ENCODE data around the gene ARHGAP45. TPM values are rescaled to one million over a fixed set of nuclear protein-coding genes. Genes with fewer than 3 reads are reported as not detected.

Gene ARHGAP45
- total RNA-seq, 1 donor from 2014 or later, result 4.5 TPM

- Mint-ChIP-seq H3K36me3 (peaks cover 7% of the 10 kb centered on the region), H3K27me3 (no peaks in the 10 kb centered on the region), H3K9me3 (no peaks in the 10 kb centered on the region), H3K4me3 (peak overlapping the region; percentile 95), H3K27ac (peak overlapping the region; percentile 87), H3K4me1 (ENCODE audit: unreplicated experiment) (peaks cover 24% of the 10 kb centered on the region)
- TF ChIP-seq CTCF (conservative IDR thresholded peaks at IDR 0.05), result no peak
- DNase-seq (ENCODE audit: extremely low spot score, unreplicated experiment), result no peak
These were observed 27.9 kb upstream of the ARHGAP45 start for GRCh38 chr19:1038978-1039645.

- peaks cover 7% of the 10 kb centered on the region for H3K36me3 Mint-ChIP-seq
- H3K27ac Mint-ChIP-seq, result peak within 1 kb of the TSS; percentile 87
- H3K9me3 Mint-ChIP-seq, result no peaks in the 10 kb centered on the region
- no peak for TF ChIP-seq CTCF (conservative IDR thresholded peaks at IDR 0.05)
- peaks cover 24% of the 10 kb centered on the region for H3K4me1 Mint-ChIP-seq (ENCODE audit: unreplicated experiment)
- H3K4me3 Mint-ChIP-seq, result peak within 1 kb of the TSS; percentile 95
- no peaks in the 10 kb centered on the region for H3K27me3 Mint-ChIP-seq
- peak; percentile 99 for DNase-seq (ENCODE audit: extremely low spot score, unreplicated experiment)
These were observed 27.1 kb upstream of the ARHGAP45 start, which contains the start of gene ABCA7 for GRCh38 chr19:1039646-1040475. Gene ABCA7 (plus strand): TSS chr19:1040107. CDS start chr19:1041362, 1,255 bp downstream.

- Mint-ChIP-seq H3K9me3 (no peaks in the 10 kb centered on the region), H3K27ac (peak overlapping the region; percentile 87), H3K27me3 (no peaks in the 10 kb centered on the region), H3K4me3 (peak overlapping the region; percentile 95), H3K36me3 (peaks cover 7% of the 10 kb centered on the region), H3K4me1 (ENCODE audit: unreplicated experiment) (peaks cover 24% of the 10 kb centered on the region)
- no peak for DNase-seq (ENCODE audit: extremely low spot score, unreplicated experiment)
- no peak for TF ChIP-seq CTCF (conservative IDR thresholded peaks at IDR 0.05)
These were observed 26.3 kb upstream of the ARHGAP45 start for GRCh38 chr19:1040476-1041271.

- H3K27me3 Mint-ChIP-seq, result no peaks in the 10 kb centered on the region
- H3K27ac Mint-ChIP-seq, result peak overlapping the region; percentile 87
- H3K4me3 Mint-ChIP-seq, result peak overlapping the region; percentile 95
- TF ChIP-seq CTCF (conservative IDR thresholded peaks at IDR 0.05), result no peak
- no peak for DNase-seq (ENCODE audit: extremely low spot score, unreplicated experiment)
- H3K36me3 Mint-ChIP-seq, result peaks cover 7% of the 10 kb centered on the region
- H3K9me3 Mint-ChIP-seq, result no peaks in the 10 kb centered on the region
- H3K4me1 Mint-ChIP-seq (ENCODE audit: unreplicated experiment), result peaks cover 24% of the 10 kb centered on the region
These were observed 25.6 kb upstream of the ARHGAP45 start for GRCh38 chr19:1041272-1041834.
